Gastrocnemius medialis (tissue), 4 donors: Measurements from ENCODE around the gene ATF6B. TPM values are rescaled to one million over a fixed set of nuclear protein-coding genes. Genes with fewer than 3 reads are reported as not detected.
A peak's percentile ranks its signal among the peaks of the same experiment; 100 is the strongest.

Experiments used
- ATAC-seq, 2 donors: fragments of 150-250 bp; one replicate each; pipeline ENCODE4 v1.9.1; 2016
- DNase-seq, 2 donors: peaks; one replicate each; pipeline ENCODE4 v3.0.0-alpha.2; 2019
- H3K27ac ChIP-seq, 4 donors: fragments of 200-600 bp; sonication (generic); 1 replicate in 1 of 4; 2 replicates in 3 of 4; pipeline ENCODE4 v1.5.1; 2016 to 2018; ENCODE audit warnings: mild to moderate bottlenecking in 2 of 4, moderate library complexity in 1 of 4
- H3K27me3 ChIP-seq, 3 donors: fragments of 200-600 bp; sonication (generic) in 2 of 3; 1 replicate in 1 of 3; 2 replicates in 2 of 3; pipeline versions ENCODE4 v1.5.1 to v1.6.0; 2016 to 2019; ENCODE audit warnings: mild to moderate bottlenecking in 1 of 3, moderate library complexity in 1 of 3
- H3K36me3 ChIP-seq, 2 donors: fragments of 200-600 bp; sonication (generic) in 1 of 2; one replicate each; pipeline ENCODE4 v1.5.1; 2017 to 2018
- H3K4me1 ChIP-seq, 2 donors: fragments of 200-600 bp; sonication (generic) in 1 of 2; one replicate each; pipeline ENCODE4 v1.5.1; 2016 to 2017; ENCODE audit warnings: mild to moderate bottlenecking in 2 of 2
- H3K4me3 ChIP-seq, 4 donors: fragments of 200-600 bp; sonication (generic) in 3 of 4; 1 replicate in 1 of 4; 2 replicates in 3 of 4; pipeline ENCODE4 v1.5.1; 2016 to 2019; ENCODE audit warnings: mild to moderate bottlenecking in 2 of 4
- H3K9me3 ChIP-seq, 3 donors: fragments of 200-600 bp; sonication (generic) in 2 of 3; 1 replicate in 1 of 3; 2 replicates in 2 of 3; pipeline ENCODE4 v1.5.1; 2016 to 2019
- POLR2A ChIP-seq, 2 donors: fragments of 450-650 bp; IDR thresholded peaks; one replicate each; pipeline ENCODE4 v1.6.1; 2017; ENCODE audit warnings: antibody characterized with exemption in 2 of 2, mild to moderate bottlenecking in 2 of 2, moderate library complexity in 2 of 2
- in situ Hi-C, 4 donors: fragments of 200-750 bp; cut with MboI; loops; one replicate each; pipeline versions ENCODE4 v1.15.0 to v1.8.0; 2017; ENCODE audit warnings: low sequenced_read_pairs in 4 of 4
- intact Hi-C: fragments of 100-400 bp; cut with DNase I; formaldehyde crosslinking; loops from one replicate; pipeline ENCODE4 v1.15.1; 2023; ENCODE audit warnings: low total_unique reads
- total RNA-seq, 4 donors: library from RNA; depleted of rRNA; stranded (reverse); fragments of >200 nt; gene quantifications; one replicate each; pipeline versions ENCODE4 v1.1.0 to v1.2.3, GENCODE V29; 2016
- TF ChIP-seq, protein P1 (sequence below), 5 experiments: fragments of 450-650 bp in 3 of 5; fragments of 200-600 bp in 2 of 5; sonication (generic) in 2 of 5; IDR thresholded peaks in 4 of 5; conservative IDR thresholded peaks in 1 of 5; 1 replicate in 4 of 5; 2 replicates in 1 of 5; pipeline ENCODE4 v1.5.1; 2016 to 2019; ENCODE audit warnings: antibody characterized with exemption in 5 of 5, mild to moderate bottlenecking in 3 of 5, moderate library complexity in 3 of 5

ATF6B gene
- total RNA-seq, 4 donors from 2014 or later = 6.8 to 18.4 (median 9.5) TPM

GRCh38 chr6:32081168-32081990 is 46.7 kb downstream of the ATF6B start:
- Histone ChIP-seq H3K4me3 (no peak overlapping the region), H3K36me3 (no peaks in the 10 kb centered on the region), H3K9me3 (no peaks in the 10 kb centered on the region), H3K27me3 (peaks cover 0 to 2% (median 0%) of the 10 kb centered on the region in 3 donors), H3K4me1 (no peaks in the 10 kb centered on the region), H3K27ac (peak overlapping the region; percentile 10 to 62 (median 57))
- TF ChIP-seq, protein P1, sequence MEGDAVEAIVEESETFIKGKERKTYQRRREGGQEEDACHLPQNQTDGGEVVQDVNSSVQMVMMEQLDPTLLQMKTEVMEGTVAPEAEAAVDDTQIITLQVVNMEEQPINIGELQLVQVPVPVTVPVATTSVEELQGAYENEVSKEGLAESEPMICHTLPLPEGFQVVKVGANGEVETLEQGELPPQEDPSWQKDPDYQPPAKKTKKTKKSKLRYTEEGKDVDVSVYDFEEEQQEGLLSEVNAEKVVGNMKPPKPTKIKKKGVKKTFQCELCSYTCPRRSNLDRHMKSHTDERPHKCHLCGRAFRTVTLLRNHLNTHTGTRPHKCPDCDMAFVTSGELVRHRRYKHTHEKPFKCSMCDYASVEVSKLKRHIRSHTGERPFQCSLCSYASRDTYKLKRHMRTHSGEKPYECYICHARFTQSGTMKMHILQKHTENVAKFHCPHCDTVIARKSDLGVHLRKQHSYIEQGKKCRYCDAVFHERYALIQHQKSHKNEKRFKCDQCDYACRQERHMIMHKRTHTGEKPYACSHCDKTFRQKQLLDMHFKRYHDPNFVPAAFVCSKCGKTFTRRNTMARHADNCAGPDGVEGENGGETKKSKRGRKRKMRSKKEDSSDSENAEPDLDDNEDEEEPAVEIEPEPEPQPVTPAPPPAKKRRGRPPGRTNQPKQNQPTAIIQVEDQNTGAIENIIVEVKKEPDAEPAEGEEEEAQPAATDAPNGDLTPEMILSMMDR (IDR thresholded peaks at IDR 0.05 in 4 of 5, conservative IDR thresholded peaks at IDR 0.05 in 1 of 5) = no peak
- no peak for TF ChIP-seq POLR2A (IDR thresholded peaks at IDR 0.05)
- in situ Hi-C loops (no loop called here), intact Hi-C loops (no loop called here)
- peak in 1 of 2 donors; percentile 70 for DNase-seq
- ATAC-seq = peak in 1 of 2 donors; percentile 40

- H3K4me3 ChIP-seq = no peak overlapping the region
- DNase-seq = no peak
- H3K27me3 ChIP-seq = no peaks in the 10 kb centered on the region
- no peaks in the 10 kb centered on the region for H3K36me3 ChIP-seq
- H3K9me3 ChIP-seq = no peaks in the 10 kb centered on the region
- ATAC-seq = no peak
- H3K4me1 ChIP-seq = no peaks in the 10 kb centered on the region
- intact Hi-C loops (no loop called here), in situ Hi-C loops (no loop called here)
- peak overlapping the region in 1 of 4 donors; percentile 24 for H3K27ac ChIP-seq
- TF ChIP-seq, protein P1 (IDR thresholded peaks at IDR 0.05 in 4 of 5, conservative IDR thresholded peaks at IDR 0.05 in 1 of 5) = no peak
- no peak for TF ChIP-seq POLR2A (IDR thresholded peaks at IDR 0.05)
Measured at GRCh38 chr6:32079566-32080290, 48.3 kb downstream of the ATF6B start.

DNA sequence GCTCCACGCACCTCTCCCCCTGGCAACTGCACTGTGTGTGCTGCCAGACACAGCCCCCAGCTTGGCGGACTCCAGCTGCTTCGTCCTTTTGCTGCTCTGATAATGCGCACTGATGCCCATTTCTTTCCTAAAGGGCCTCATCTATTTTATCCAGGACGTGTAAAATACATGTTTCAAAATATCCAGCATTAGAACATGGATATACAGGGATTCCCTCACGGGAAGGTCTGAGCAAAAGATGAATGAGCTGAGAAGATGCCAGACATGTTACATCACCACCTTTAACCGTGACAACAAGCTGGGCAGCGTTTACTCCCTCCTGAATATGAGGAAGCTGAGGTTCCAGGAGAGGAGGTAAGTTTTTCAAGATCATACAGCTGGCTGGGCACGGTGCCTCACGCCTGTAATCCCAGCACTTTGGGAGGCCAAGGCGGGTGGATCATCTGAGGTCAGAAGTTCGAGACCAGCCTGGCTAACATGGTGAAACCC is 51.7 kb downstream of the ATF6B start:
- no peak for TF ChIP-seq POLR2A (IDR thresholded peaks at IDR 0.05)
- TF ChIP-seq, protein P1 (IDR thresholded peaks at IDR 0.05 in 4 of 5, conservative IDR thresholded peaks at IDR 0.05 in 1 of 5) = no peak
- no peak overlapping the region for H3K4me3 ChIP-seq
- no peaks in the 10 kb centered on the region for H3K9me3 ChIP-seq
- peak; percentile 79 to 83 for ATAC-seq
- no peaks in the 10 kb centered on the region for H3K36me3 ChIP-seq
- no peaks in the 10 kb centered on the region for H3K4me1 ChIP-seq
- DNase-seq = peak; percentile 53 to 78
- intact Hi-C loops = no loop called here
- H3K27me3 ChIP-seq = no peaks in the 10 kb centered on the region
- peak overlapping the region in 3 of 4 donors; percentile 39 to 52 (median 44) for H3K27ac ChIP-seq
- in situ Hi-C loops = no loop called here

DNA sequence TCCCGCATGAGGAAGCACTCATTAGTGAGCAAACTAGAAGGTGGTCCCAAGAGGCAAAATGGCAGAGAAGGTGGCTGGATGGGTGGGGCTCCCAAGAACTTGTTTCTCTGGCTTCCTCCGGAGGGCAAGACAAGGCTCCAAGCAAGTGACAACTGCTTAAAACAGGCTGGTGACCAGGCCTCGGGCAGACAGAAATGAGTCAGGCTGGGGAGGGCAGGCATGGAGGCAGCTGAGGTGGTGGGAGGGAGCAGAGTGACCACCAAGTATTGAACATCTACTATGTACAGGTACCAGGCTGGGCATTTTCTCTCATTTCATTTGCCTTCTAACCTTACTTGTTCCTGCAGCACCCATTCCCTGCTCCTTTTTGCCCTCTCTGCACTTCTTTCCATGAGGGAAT is 52.3 kb downstream of the ATF6B start:
- Histone ChIP-seq H3K27ac (peak overlapping the region in 1 of 4 donors; percentile 6), H3K4me3 (no peak overlapping the region), H3K36me3 (no peaks in the 10 kb centered on the region), H3K27me3 (no peaks in the 10 kb centered on the region), H3K4me1 (no peaks in the 10 kb centered on the region), H3K9me3 (no peaks in the 10 kb centered on the region)
- in situ Hi-C loops = no loop called here
- ATAC-seq (no peak), DNase-seq (no peak)
- intact Hi-C loops = no loop called here
- TF ChIP-seq, protein P1 (IDR thresholded peaks at IDR 0.05 in 4 of 5, conservative IDR thresholded peaks at IDR 0.05 in 1 of 5) = no peak
